ENCODE results near the gene ZNF846. TPM values are rescaled to one million over a fixed set of nuclear protein-coding genes. Genes with fewer than 3 reads are reported as not detected.
"Not testable (repeated sequence)": the region's sequence is repeated elsewhere in the genome, so short reads cannot be mapped to it uniquely, and the experiment has no call there.

Gene ZNF846
- total and polyA plus RNA-seq, 12 donors = 5.2 to 24.8 (median 9.0) TPM

DNA sequence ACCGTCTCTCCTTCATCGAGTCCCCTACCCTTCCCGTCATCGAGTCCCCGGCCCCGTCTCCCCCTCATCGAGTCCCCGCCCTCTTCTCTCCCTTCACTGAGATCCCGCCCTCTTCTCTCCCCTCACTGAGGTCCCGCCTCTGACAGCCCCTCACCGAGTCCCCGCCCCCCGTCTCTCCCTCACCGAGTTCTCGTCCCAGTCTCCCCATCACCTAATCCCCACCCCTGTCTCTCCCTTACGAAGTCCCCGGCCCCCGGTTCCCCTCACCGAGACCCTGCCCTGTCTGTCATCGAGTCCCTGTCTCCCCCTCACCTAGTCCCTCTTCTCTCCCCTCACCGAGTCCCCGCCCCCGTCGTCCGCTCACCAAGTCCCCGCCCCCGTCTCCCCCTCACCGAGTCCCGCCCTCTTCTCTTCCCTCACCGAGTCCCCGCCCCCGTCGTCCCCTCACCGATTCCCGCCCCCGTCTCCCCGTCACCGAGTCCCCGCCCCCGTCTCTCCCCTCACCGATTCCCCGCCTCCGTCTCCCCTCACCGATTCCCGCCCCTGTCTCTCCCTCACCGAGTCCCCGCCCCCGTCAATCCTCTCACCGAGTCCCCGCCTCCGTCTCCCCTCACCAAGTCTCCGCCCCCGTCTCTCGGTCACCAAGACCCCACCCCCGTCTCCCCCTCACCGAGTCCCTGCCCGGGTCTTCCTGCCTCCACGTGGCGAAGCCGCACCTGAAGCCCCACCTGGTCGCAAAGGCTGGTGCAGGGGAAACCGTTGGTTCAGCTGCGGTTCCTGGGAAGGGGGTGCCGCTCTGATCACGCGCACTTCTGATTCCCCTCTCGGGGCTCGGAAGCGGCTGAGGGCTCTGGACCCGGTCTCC is 23.9 kb upstream of the ZNF846 start:
- Histone ChIP-seq H3K4me3 (peak overlapping the region in 3 of 4 donors; percentile 33 to 82 (median 55)), H3K36me3 (replicated peaks in 1 of 2) (no peaks in the 10 kb centered on the region), H3K4me1 (replicated peaks in 1 of 2) (peaks cover 0 to 5% of the 10 kb centered on the region in 2 donors), H3K27ac (peak overlapping the region; percentile 72 to 99 (median 83)), H3K9me3 (replicated peaks in 1 of 3) (no peaks in the 10 kb centered on the region), H3K27me3 (no peaks in the 10 kb centered on the region)
- TF ChIP-seq POLR2A (IDR thresholded peaks at IDR 0.05) = no peak
- TF ChIP-seq, protein P1, sequence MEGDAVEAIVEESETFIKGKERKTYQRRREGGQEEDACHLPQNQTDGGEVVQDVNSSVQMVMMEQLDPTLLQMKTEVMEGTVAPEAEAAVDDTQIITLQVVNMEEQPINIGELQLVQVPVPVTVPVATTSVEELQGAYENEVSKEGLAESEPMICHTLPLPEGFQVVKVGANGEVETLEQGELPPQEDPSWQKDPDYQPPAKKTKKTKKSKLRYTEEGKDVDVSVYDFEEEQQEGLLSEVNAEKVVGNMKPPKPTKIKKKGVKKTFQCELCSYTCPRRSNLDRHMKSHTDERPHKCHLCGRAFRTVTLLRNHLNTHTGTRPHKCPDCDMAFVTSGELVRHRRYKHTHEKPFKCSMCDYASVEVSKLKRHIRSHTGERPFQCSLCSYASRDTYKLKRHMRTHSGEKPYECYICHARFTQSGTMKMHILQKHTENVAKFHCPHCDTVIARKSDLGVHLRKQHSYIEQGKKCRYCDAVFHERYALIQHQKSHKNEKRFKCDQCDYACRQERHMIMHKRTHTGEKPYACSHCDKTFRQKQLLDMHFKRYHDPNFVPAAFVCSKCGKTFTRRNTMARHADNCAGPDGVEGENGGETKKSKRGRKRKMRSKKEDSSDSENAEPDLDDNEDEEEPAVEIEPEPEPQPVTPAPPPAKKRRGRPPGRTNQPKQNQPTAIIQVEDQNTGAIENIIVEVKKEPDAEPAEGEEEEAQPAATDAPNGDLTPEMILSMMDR (IDR thresholded peaks at IDR 0.05) = peak in 1 of 6 experiments; percentile 5
- intact Hi-C loops (cut with DNase I) = loop anchor here in 1 of 2 donors (10.0 kb wide), 2 partner anchors 488 to 658 kb away; partner anchors contain the start of gene ZNF699
- peak; percentile 92 to 98 (median 97) for DNase-seq
- WGBS, 4 donors = 3 to 6% (median 4%) methylated on average over 7 to 70 of the region's 70 CpGs

DNA sequence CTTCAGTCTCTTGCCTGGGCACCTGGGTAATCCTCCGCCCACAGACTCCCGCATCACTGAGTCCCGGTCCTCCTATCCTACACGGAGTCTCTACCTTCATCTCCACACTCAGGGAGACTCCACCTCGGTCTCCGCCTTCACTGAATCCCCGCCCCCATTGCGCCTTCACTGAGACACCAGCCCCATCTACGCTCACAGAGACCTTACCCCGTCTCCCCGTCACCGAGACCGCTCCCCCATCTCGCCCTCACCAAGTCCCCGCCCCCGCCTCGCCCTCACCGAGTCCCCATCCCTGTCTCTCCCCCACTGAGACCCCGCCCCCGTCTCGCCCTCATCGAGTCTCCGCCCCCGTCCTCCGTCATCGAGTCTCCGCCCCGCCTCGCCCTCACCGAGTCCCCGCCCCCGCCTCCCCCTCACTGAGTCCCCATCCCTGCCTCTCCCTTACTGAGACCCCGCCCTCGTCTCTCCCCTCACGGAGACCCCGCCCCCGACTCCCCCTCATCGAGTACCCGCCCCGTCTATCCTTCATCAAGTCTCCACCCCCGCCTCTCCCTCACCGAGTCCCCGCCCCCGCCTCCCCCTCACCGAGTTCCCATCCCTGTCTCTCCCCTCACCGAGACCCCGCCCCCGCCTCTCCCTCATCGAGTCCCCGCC is 23.1 kb upstream of the ZNF846 start:
- H3K9me3 ChIP-seq (replicated peaks in 1 of 3) = no peaks in the 10 kb centered on the region
- TF ChIP-seq, protein P1 (IDR thresholded peaks at IDR 0.05) = no peak
- peak in 1 of 2 donors; percentile 11 for TF ChIP-seq POLR2A (IDR thresholded peaks at IDR 0.05)
- H3K36me3 ChIP-seq (replicated peaks in 1 of 2) = no peaks in the 10 kb centered on the region
- 2 to 6% (median 3%) methylated on average over 19 to 50 of the region's 50 CpGs for WGBS, 4 donors
- peaks cover 0 to 5% of the 10 kb centered on the region in 2 donors for H3K4me1 ChIP-seq (replicated peaks in 1 of 2)
- intact Hi-C loops (cut with DNase I) = loop anchor here in 1 of 2 donors (10.0 kb wide), 2 partner anchors 487 to 657 kb away; partner anchors contain the start of gene ZNF699
- peak overlapping the region; percentile 71 to 99 (median 76) for H3K27ac ChIP-seq
- H3K27me3 ChIP-seq = no peaks in the 10 kb centered on the region
- peak overlapping the region in 2 of 4 donors; percentile 55 to 82 for H3K4me3 ChIP-seq
- peak; percentile 96 to 99 (median 98) for DNase-seq

DNA sequence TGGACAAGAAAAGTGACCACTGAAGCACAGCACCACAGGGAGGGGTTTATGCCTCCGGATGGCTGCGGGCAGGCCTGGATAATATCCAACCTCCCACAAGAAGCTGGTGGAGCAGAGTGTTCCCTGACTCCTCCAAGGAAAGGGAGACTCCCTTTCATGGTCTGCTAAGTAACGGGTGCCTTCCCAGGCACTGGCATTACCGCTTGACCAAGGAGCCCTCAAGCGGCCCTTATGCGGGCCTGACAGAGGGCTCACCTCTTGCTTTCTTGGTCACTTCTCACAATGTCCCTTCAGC is 22.5 kb upstream of the ZNF846 start:
- not testable (repeated sequence) for H3K36me3 ChIP-seq (replicated peaks in 1 of 2); H3K9me3 ChIP-seq (replicated peaks in 1 of 3); H3K4me1 ChIP-seq (replicated peaks in 1 of 2); H3K27me3 ChIP-seq; DNase-seq
- intact Hi-C loops (cut with DNase I) = loop anchor here in 1 of 2 donors (10.0 kb wide), 2 partner anchors 486 to 656 kb away; partner anchors contain the start of gene ZNF699
- peak overlapping the region in 1 of 4 donors; percentile 82 for H3K4me3 ChIP-seq
- WGBS, 4 donors = 81 to 87% (median 83%) methylated on average over 5 to 6 of the region's 6 CpGs
- H3K27ac ChIP-seq = peak overlapping the region in 3 of 5 donors; percentile 32 to 99 (median 74)

DNA sequence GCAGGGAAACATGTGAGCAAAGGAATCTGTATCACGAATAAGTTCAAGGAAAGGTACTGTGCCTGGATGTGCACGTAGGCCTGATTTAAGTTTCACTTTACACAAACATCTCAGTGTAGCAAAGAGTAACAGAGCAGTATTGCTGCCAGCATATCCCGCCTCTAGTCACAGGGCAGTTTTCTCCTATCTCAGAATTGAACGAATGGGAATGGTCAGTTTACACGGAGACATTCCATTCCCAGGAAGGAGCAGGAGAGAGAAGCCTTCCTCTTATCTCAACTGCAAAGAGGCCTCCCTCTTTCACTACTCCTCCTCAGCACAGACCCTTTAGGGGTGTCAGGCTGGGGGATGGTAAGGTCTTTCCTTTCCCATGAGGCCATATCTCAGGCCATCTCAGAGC is 21.0 kb upstream of the ZNF846 start:
- Histone ChIP-seq H3K27ac (peak overlapping the region in 2 of 5 donors; percentile 47 to 67), H3K4me1 (replicated peaks in 1 of 2) (peaks cover 5 to 13% of the 10 kb centered on the region in 2 donors)
- H3K9me3 ChIP-seq (replicated peaks in 1 of 3); H3K27me3 ChIP-seq; intact Hi-C loops (cut with DNase I); DNase-seq; H3K36me3 ChIP-seq (replicated peaks in 1 of 2); H3K4me3 ChIP-seq: not testable (repeated sequence)
- 40 to 49% (median 44%) methylated on average over 5 of the region's 5 CpGs for WGBS, 4 donors

DNA sequence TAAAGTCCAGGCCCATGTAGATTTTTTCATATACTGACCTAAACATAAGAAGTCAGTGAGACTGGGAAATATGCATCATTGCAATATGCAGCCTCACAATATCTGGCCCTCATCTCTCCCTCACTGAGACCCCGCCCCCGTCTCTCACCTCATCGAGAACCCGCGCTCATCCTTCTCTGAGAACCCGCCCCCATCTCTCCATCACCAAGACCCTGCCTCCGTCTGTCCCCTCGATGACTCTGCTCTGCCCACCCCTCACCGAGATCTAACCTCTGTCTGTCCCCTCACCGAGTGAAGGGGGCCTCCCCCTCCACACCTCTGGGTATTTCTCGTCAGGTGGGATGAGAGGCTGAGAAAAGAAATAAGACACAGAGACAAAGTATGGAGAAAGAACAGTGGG is 20.5 kb upstream of the ZNF846 start:
- no peak for TF ChIP-seq POLR2A (IDR thresholded peaks at IDR 0.05)
- TF ChIP-seq, protein P1 (IDR thresholded peaks at IDR 0.05) = no peak
- Histone ChIP-seq H3K4me1 (replicated peaks in 1 of 2) (peaks cover 9 to 16% of the 10 kb centered on the region in 2 donors), H3K4me3 (no peak overlapping the region), H3K27ac (peak overlapping the region in 1 of 5 donors; percentile 67), H3K27me3 (no peaks in the 10 kb centered on the region), H3K9me3 (replicated peaks in 1 of 3) (no peaks in the 10 kb centered on the region), H3K36me3 (replicated peaks in 1 of 2) (no peaks in the 10 kb centered on the region)
- WGBS, 4 donors = 68 to 77% (median 73%) methylated on average over 11 of the region's 11 CpGs
- no peak for DNase-seq
- intact Hi-C loops (cut with DNase I) = no loop called here

DNA sequence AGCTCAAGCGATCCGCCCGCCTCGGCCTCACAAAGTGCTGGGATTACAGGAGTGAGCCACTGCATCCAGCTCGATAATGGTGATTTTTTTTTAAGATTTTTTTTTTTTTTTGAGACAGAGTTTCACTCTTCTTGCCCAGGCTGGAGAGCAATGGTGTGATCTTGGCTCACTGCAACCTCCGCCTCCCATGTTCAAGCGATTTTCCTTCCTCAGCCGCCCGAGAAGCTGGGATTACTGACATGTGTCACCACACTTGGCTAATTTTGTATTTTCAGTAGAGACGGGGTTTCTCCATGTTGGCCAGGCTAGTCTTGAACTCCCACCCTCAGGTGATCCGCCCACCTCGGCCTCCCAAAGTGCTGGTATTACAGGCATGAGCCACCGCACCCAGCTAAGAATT is 20.1 kb upstream of the ZNF846 start:
- intact Hi-C loops (cut with DNase I); H3K4me3 ChIP-seq; H3K27me3 ChIP-seq; H3K36me3 ChIP-seq (replicated peaks in 1 of 2); H3K27ac ChIP-seq; H3K9me3 ChIP-seq (replicated peaks in 1 of 3); DNase-seq: not testable (repeated sequence)
- 89 to 96% (median 94%) methylated on average over 13 of the region's 13 CpGs for WGBS, 4 donors
- peaks cover 9 to 16% of the 10 kb centered on the region in 2 donors for H3K4me1 ChIP-seq (replicated peaks in 1 of 2)
